GM21619 (cell line): ENCODE data around the gene CDK19.
"Not testable (repeated sequence)": the region's sequence is repeated elsewhere in the genome, so short reads cannot be mapped to it uniquely, and the experiment has no call there.

Source experiments
- ATAC-seq: cut with Tn5 transposase; IDR thresholded peaks from one replicate; pipeline ENCODE4 v1.9.1; 2021; ENCODE audit not compliant: unreplicated experiment

Gene CDK19

GRCh38 chr6:110628330-110628729 is 186.9 kb downstream of the CDK19 start:
- no peak for ATAC-seq

DNA sequence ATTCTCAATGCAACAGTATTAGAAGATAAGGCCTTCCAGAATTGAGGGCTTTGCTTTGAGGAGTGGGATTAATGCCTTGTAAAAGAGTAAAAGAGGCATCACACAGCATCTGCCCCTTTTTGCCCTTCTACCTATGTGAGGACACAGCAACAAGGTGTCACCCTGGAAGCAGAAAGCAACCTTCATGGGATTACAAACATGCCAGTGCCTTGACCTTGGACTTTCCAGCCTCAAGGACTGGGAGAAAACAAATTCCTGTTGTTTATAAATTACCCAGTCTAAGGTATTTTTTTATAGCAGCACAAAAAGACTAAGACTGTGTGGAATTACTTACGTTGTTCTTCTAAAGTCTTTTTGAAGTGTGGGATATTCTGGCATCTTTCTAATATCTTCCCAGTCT is 188.8 kb downstream of the CDK19 start:
- ATAC-seq: no peak

- no peak for ATAC-seq
These were observed 189.4 kb downstream of the CDK19 start for GRCh38 chr6:110625883-110626282.

GRCh38 chr6:110622912-110623578 is 192.2 kb downstream of the CDK19 start:
- ATAC-seq: no peak

- ATAC-seq: no peak
These were observed 194.2 kb downstream of the CDK19 start for GRCh38 chr6:110621061-110621460.

DNA sequence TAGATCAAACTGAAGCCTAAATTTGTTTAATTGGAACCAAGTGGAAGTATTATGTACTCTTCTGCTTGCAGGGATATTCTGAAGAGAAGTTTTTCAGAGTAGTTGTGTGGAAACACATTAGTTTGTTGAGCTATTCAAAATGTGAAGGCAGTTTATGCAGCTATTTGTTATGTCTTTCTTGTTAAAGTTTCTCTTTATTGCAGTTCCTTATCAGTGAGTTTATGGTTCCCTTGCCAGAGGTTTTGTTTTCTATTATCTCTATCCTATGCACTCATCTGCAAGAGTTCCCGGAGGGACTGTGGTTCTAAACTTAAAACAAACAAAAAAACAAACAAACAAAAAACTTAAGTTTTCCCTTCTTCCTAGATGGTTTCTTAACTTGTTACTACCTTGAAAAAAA is 195.2 kb downstream of the CDK19 start:
- no peak for ATAC-seq

- no peak for ATAC-seq
These were observed 195.9 kb downstream of the CDK19 start for GRCh38 chr6:110619275-110619908.

- ATAC-seq: no peak
These were observed 196.5 kb downstream of the CDK19 start for GRCh38 chr6:110618591-110619267.

DNA sequence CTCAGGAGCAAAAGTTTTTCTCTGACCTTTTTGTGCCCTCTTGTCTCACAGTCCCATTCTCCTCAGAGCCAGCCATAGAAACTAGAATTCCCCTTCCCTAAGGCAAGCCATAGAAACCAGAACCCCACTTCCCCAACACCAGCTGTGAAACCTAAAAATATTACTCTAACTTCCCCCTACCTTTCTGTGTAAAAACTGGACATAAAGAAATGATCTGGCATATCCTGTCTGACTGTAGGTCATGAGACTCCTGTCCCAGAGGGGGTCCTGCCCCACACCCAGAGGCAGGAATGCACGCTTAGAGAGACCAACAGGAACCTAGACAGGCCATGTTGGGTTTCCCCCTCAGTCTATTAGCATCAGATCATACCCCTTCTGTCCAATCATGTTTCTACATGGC is 198.2 kb downstream of the CDK19 start:
- peak; percentile 81 for ATAC-seq

DNA sequence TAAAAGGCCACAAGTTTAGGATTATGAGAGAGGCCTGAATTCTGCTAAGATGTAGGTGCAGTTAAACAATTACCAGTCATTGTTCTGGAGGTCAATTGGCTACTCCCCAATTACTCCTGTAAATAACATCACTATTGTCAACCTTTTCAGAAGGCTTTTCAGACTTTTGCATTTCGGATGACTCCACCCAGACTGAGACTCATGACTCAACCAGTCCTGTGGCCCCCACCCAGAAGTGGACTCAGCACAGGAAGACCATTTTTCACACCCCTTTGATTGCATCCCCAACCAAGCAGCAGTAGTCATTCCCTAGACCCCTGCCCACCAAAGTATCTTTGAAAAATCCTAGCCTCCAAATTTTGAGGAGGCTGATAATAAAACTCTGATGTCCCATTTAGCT is 199.5 kb downstream of the CDK19 start:
- no peak for ATAC-seq

GRCh38 chr6:110614586-110614985 is 200.7 kb downstream of the CDK19 start:
- no peak for ATAC-seq

GRCh38 chr6:110614106-110614505 is 201.2 kb downstream of the CDK19 start:
- no peak for ATAC-seq

- ATAC-seq: no peak
These were observed 201.9 kb downstream of the CDK19 start for GRCh38 chr6:110613356-110613755.

DNA sequence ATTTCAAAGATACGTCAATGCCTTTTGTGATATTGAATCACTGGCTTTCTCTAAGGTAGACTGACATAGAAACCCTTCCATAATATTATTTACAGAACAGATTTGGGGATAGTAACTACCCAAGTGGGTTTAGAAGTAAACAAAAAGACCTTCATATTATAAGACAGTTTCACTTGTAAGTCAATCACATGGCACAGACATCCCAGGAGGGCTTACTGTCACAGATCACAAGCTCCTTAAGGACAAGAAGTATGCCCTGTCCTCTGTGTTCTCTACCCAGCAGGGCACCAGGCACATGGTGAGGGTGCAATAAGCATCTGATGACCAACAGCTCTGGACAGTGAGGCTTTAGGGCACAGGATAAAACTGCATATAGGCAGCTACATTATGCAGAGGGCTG is 203.0 kb downstream of the CDK19 start:
- no peak for ATAC-seq

- ATAC-seq: no peak
These were observed 206.2 kb downstream of the CDK19 start for GRCh38 chr6:110609101-110609500.

GRCh38 chr6:110608151-110608550 is 207.1 kb downstream of the CDK19 start:
- ATAC-seq: no peak

GRCh38 chr6:110606151-110606550 is 209.1 kb downstream of the CDK19 start:
- no peak for ATAC-seq

DNA sequence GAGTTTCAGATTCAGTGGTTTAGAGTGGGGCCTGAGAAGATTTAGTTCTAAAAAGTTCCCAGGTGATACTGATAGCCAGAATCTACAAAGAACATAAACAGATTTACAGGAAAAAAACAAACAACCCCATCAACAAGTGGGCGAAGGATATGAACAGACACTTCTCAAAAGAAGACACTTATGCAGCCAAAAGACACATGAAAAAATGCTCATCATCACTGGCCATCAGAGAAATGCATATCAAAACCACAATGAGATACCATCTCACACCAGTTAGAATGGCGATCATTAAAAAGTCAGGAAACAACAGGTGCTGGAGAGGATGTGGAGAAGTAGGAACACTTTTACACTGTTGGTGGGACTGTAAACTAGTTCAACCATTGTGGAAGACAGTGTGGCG is 214.6 kb downstream of the CDK19 start:
- ATAC-seq: not testable (repeated sequence)

DNA sequence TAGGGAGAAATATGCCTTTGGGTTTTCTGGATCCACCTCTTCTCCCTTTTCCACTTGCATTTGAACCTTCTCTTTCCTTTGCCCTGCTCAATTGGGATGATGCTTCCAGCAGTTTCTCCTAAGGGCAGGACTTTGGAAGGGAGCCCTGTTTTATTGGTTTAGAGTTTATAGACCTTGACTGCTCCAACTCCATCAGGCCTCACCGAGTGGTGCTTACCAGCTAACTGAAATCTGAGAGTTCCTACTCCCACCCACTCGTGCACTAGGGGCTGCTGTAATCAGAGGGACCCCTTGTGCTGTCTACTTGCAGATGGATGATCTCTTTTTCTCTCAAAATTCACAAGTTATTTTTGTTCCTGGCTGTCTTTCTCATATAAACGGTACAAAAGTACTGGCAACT is 217.5 kb downstream of the CDK19 start:
- no peak for ATAC-seq

DNA sequence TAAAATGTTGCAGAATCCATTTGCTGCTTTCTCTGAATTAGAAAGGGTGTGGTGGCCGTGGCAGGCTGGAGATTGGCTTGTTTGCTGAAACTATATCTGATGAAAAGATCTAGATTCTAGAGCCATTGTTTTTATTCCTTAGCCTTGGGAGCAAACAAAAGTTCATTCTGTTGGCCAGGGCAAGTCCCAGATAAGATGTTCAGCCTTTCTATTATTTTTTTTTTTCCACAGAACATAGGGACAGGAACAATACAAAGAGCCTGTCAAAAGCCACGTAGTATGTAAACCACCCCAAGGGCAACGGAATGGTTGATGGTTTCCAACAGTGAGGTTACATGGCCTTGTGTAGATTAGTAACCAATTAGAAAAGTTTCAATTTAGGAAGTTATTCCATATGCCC is 218.9 kb downstream of the CDK19 start:
- ATAC-seq: no peak

DNA sequence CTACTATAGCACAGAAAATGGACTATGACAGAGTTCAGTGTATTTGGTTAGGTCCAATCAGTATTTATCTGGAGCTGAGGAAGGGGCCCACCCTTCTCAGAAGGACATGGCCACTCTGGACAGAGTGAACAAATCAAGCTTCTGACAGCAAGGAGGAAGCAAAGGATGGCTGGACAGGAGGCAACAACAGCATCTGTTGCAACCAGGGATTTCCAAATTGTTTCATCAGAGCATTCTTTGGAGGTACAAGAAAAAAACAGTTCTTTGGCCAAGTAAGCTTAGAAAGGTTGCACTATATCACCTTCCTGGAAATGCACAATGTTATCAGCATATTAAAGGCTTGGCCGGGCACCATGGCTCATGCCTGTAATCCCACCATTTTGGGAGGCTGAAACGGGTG is 220.2 kb downstream of the CDK19 start:
- no peak for ATAC-seq

DNA sequence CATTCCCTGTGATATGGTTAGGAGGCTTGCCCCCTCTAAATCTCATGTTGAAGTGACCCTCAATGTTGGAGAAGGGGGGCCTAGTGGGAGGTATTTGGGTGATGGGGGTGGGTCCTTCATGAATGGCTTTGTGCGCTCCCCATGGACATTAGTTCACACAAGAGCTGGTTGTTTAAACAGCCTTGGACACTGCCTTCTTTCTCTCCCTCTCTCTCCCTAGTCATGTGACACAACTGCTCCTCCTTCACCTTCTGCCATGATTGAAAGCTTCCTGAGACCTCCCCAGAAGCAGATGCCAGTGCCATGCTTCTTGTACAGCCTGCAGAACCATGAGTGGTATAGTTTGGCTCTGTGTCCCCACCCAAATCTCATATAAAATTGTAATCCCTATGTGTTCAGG is 221.6 kb downstream of the CDK19 start:
- ATAC-seq: no peak
